ENCODE results near the gene PTPRF.

DNA sequence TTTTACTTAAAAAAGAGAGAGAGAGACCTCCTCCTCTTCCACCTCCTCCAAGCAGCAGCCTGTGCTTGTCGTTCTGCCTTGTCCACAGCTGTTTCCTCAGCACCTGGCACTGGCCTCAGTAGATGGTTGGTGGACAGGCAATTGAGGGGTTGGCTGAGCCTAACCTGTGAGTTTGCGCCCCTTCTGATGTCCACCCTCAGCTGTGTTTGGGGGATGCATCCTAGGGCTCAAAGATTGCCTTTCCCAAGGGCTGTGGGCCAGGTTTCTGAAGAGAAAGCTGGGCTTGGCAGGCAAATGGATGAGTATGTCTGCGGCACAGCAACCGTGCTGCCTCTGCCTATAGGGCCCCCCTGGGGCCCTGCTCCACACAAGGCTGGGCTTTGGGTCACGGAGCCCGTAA, 84.2 kb downstream of the PTPRF start:
- TF ChIP-seq, protein P1, sequence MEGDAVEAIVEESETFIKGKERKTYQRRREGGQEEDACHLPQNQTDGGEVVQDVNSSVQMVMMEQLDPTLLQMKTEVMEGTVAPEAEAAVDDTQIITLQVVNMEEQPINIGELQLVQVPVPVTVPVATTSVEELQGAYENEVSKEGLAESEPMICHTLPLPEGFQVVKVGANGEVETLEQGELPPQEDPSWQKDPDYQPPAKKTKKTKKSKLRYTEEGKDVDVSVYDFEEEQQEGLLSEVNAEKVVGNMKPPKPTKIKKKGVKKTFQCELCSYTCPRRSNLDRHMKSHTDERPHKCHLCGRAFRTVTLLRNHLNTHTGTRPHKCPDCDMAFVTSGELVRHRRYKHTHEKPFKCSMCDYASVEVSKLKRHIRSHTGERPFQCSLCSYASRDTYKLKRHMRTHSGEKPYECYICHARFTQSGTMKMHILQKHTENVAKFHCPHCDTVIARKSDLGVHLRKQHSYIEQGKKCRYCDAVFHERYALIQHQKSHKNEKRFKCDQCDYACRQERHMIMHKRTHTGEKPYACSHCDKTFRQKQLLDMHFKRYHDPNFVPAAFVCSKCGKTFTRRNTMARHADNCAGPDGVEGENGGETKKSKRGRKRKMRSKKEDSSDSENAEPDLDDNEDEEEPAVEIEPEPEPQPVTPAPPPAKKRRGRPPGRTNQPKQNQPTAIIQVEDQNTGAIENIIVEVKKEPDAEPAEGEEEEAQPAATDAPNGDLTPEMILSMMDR (conservative IDR thresholded peaks at IDR 0.05; ENCODE audit: low read depth, low read length) = no peak
- no peak for TF ChIP-seq EZH2 (IDR thresholded peaks at IDR 0.05; ENCODE audit: borderline replicate concordance, low read depth, low read length, poor library complexity, severe bottlenecking)
